C1 segment of cervical spinal cord (tissue), 14 donors: ENCODE results near the gene YLPM1.
A peak's percentile ranks its signal among the peaks of the same experiment; 100 is the strongest.

ENCODE experiments used
- DNase-seq, 14 donors: peaks; one replicate each; lab custom pipeline; 2025; lab: John Stamatoyannopoulos, UW

YLPM1 gene

DNA sequence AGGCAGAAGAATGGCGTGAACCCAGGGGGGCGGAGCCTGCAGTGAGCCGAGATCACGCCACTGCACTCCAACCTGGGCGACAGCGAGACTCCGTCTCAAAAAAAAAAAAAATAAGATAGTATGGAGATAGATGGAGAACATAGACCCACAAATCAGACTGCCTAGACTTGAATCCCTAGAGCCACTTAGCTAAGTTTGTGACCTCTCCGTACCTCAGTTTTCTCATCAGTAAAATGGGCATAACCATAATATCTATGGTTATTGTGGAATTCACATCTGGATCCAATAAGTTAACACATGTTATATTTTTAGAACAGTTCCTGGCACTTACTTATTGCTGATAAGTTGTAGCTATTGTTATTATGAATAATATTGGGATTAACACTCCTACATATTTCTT is 105.6 kb downstream of the YLPM1 start:
- no peak for DNase-seq

DNA sequence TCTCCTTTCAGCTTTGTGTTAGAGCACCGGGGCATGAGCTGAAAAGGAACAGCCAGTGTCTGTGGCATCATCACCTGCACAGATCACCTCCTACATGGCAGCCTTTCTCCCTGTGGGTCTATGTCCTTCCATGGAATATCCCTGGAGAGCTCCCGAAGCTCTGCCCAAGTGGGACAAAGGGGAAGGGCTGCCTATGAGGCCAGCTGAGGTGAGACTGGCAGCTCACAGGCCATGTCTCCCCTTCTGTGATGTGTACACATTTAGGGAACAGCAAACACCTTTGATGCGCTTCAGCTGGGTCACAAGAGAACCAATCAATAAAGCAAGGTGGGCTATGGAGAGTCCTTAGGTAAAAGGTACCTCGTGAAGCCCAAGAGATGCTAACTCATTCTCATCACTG is 108.7 kb downstream of the YLPM1 start:
- DNase-seq: no peak

DNA sequence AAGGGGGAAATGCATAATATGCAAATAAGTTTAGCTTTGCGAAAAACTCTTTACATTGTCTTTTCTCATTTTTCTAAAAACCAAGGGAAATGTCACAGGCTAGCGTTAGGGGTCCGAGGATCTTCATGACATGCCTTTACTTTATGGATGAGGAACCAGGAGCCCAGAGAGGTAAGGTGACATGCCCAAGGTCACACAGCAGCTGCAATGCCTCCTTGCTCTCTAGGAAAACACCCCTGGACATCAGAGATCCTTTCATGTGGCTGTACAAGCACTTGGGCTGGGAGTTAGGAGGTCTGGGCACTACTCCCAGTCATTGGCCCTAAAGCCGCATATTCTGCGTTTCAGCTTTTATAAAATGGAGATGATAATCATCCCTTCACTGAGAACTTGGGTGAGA is 112.1 kb downstream of the YLPM1 start:
- DNase-seq: no peak

DNA sequence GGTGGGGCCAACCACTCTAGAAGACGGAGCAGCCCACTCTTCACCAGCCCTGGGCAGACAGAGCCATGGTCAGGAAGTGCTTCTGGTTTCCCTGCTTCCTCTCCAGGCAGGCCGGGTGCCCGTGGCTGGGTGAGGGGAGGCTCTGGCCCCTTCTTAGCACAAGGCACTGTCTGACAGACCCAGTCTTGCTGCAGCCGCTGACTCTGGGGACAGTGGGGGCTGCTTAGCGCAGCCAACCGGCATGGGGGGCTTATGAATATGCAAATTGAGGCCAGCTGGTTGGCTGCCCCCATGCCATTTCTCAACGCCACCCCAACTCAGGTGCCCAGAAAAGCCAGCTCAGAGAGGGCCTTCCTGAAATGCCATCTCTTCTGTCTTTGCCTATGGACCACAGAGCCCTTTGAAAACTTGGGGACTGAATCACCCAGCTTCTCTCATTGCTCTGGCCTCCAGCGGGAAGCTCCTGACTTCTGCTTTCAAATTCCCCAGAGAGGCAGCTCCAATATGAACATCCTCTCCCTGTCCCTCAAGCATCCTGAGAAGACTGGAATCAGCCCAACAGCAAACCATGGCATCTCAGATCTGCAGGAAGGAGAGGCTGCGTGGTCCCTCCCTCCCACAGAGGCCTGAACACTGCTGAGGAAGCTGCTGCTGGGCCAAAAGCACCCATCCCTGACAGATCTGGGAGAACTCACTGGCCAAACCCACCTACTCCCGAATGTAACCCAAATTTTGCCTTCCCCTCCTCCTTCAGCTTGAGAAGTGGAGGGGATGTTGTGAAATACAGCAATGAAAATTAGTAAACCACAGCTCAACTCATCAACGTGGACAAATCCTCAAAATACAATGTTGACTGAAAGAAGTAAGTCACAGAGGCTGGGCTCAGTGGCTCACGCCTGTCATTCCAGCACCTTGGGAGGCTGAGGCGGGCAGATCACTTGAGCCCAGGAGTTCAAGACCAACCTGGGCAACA is 113.1 kb downstream of the YLPM1 start, which contains the start of gene PROX2:
PROX2 (minus strand) TSS at position 205 of the 973 bp plus-strand sequence. CDS start 12,311 bp downstream, outside the sequence.
- peak in 5 of 14 donors; percentile 3 to 38 (median 23) for DNase-seq

DNA sequence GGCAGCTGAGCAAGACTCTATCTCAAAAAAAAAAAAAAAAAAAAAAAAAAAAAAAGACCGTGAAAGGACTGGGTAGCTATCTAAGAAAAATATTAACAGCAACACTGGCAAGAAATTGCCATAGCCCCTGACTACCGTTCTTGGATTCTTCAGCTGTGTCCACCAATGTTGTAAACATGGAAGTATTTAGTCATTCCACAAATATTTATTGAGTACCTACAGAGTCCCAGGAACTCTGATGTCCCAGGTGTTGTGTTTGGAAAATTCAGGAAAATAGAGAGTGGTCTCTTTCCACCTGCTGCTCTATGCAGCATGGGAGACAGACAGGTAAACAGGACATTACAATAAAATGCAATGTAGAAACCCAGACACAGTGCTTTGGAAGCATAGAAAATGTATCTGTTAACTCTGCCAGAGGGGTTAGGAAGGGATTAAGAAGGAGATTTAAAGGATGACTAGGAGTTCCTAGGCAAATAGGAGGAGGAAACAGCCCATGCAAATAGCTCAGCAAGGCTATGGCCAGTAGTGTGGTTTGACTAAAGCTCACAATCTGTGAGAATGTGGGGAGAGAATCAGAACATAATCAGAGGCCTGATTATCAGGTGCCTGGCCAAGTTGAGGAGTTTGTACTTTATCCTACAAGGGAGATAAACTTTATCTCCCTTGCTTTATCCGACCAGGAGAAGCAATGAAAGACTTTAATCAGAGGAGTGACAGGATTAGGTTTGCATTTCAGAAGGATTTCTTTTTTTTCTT is 116.5 kb downstream of the YLPM1 start:
- DNase-seq: no peak

DNA sequence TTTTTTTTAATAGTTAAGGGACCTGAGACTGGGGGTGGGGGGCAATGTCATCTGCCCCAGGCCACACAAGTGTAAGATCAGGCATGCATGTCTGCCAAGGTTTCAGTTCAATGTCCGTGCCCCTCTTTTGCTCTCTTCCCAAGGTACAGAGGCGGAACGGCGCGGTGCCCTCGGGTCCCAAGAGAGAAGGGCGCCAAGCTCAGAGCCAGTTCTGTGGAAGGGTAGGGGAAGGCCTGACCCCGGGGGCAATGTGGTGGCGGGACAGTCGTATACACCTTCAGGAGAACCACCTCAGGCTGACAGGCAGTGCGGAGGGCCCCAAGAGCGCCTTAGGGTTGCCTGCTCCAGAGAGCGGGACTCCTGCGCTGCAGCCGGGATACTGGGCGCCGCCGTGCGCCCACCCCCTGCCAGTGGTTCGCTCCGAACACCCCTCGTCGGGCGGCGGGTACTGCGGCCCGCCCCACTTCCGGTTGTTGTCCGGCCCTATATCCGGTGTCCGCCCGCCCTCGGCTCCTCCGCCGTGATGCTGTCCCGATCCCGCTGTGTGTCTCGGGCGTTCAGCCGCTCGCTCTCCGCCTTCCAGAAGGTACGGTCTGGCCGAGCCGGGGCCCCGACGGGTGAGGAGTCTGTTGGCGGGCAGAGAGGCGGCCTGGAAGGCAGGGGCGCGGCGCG is 118.5 kb downstream of the YLPM1 start, which contains the start of gene DLST:
DLST (plus strand) TSS at position 486 of the 672 bp plus-strand sequence; CDS start at position 524, 38 bp downstream.
- DNase-seq: peak; percentile 23 to 90 (median 80)

DNA sequence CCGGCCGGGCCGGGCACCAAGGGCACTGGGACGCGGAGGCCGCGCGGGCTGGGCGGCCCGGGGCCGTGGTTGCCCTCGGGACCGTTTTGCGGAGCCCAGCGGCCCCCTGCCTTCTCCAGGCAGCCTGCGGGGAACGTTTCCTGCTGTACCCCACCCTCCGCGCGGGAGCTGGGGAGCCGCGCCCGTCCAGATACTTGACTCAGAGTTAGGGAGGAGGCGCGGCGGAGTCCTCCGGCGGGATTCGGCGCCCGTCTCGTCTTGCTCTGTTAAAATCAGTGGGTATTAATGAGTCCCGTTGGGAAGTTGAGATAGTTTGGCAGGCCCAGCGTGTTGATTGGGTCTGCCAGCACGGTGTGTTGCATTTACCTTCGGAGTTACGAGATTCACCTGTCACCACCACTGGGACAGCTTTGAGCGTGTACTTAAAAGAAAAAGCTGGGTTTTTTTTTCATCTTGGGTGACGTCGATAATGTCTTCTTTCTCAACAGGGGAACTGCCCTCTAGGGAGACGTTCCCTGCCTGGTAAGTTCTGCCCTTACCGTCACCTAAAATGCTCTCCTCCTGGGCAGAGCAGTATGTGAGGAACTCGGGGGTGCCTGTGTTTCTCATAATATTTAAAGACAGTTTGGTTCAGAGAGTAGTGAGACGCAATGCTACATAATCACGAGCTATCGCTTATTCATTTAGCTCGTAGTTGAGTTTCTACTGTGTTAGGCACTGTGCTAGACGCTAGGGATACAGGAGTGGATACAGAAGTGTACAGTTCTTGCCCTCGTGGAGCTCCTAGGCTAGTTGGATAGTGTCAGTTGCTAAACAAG is 119.2 kb downstream of the YLPM1 start:
- DNase-seq: peak in 1 of 14 donors; percentile 59
